Fibroblast of peridontal ligament (primary cell): Measurements from ENCODE around the gene C9orf78.

Experiments used
- DNase-seq: peaks from one replicate; pipeline ENCODE4 v3.0.0-alpha.2; 2010; ENCODE audit errors: extremely low read depth

Gene C9orf78

GRCh38 chr9:129845373-129845772, 10.3 kb upstream of the C9orf78 start:
- no peak for DNase-seq

GRCh38 chr9:129841071-129841470, 6.0 kb upstream of the C9orf78 start:
- no peak for DNase-seq

- no peak for DNase-seq
Measured at GRCh38 chr9:129840034-129840433, 5.0 kb upstream of the C9orf78 start.

- DNase-seq, result no peak
Measured at GRCh38 chr9:129839324-129840023, 4.4 kb upstream of the C9orf78 start.

- DNase-seq, result peak; percentile 79
Measured at GRCh38 chr9:129838707-129839259, 3.7 kb upstream of the C9orf78 start.

- no peak for DNase-seq
Measured at GRCh38 chr9:129836311-129837007, 1.4 kb upstream of the C9orf78 start.

- DNase-seq, result no peak
Measured at GRCh38 chr9:129835860-129836223, 767 bp upstream of the C9orf78 start.

- DNase-seq, result no peak
Measured at GRCh38 chr9:129834489-129835127, 467 bp downstream of the C9orf78 start.

- DNase-seq, result no peak
Measured at GRCh38 chr9:129832982-129833381, 2.1 kb downstream of the C9orf78 start.

GRCh38 chr9:129828969-129829368, 6.1 kb downstream of the C9orf78 start:
- DNase-seq, result no peak

- DNase-seq, result no peak
Measured at GRCh38 chr9:129828051-129828450, 7.0 kb downstream of the C9orf78 start.

- DNase-seq, result no peak
Measured at GRCh38 chr9:129826759-129827158, 8.3 kb downstream of the C9orf78 start.

GRCh38 chr9:129826344-129826743, 8.7 kb downstream of the C9orf78 start:
- no peak for DNase-seq

- DNase-seq, result peak; percentile 95
Measured at GRCh38 chr9:129823935-129824601, 11.0 kb downstream of the C9orf78 start, which contains the start of gene TOR1A. Gene TOR1A, minus strand, starts transcription at chr9:129824136. Its CDS starts 51 bp downstream, at chr9:129824085.

GRCh38 chr9:129823542-129823934, 11.5 kb downstream of the C9orf78 start:
- no peak for DNase-seq

GRCh38 chr9:129822898-129823541, 12.1 kb downstream of the C9orf78 start:
- DNase-seq, result peak; percentile 25

GRCh38 chr9:129816501-129817435, 18.3 kb downstream of the C9orf78 start:
- DNase-seq, result no peak

- no peak for DNase-seq
Measured at GRCh38 chr9:129815278-129815677, 19.8 kb downstream of the C9orf78 start.

- DNase-seq, result no peak
Measured at GRCh38 chr9:129814432-129815223, 20.4 kb downstream of the C9orf78 start.

GRCh38 chr9:129813661-129814060, 21.4 kb downstream of the C9orf78 start:
- no peak for DNase-seq
